ENCODE results near the gene SLCO6A1.

SLCO6A1 gene

GRCh38 chr5:102539562-102539961, 40.8 kb upstream of the SLCO6A1 start:
- no peak for TF ChIP-seq CTCF (conservative IDR thresholded peaks at IDR 0.05; ENCODE audit: low read depth, low read length)
- H3K4me3 ChIP-seq (ENCODE audit: low read depth, low read length), result no peak overlapping the region
- DNase-seq (ENCODE audit: low read depth), result peak; percentile 20

- no peak for TF ChIP-seq CTCF (conservative IDR thresholded peaks at IDR 0.05; ENCODE audit: low read depth, low read length)
- no peak for DNase-seq (ENCODE audit: low read depth)
- H3K4me3 ChIP-seq (ENCODE audit: low read depth, low read length), result no peak overlapping the region
These were observed 38.2 kb upstream of the SLCO6A1 start for GRCh38 chr5:102537011-102537410.

GRCh38 chr5:102536323-102536928, 37.6 kb upstream of the SLCO6A1 start:
- no peak overlapping the region for H3K4me3 ChIP-seq (ENCODE audit: low read depth, low read length)
- TF ChIP-seq CTCF (conservative IDR thresholded peaks at IDR 0.05; ENCODE audit: low read depth, low read length), result peak; percentile 46

GRCh38 chr5:102532123-102532522, 33.3 kb upstream of the SLCO6A1 start:
- H3K4me3 ChIP-seq (ENCODE audit: low read depth, low read length), result no peak overlapping the region
- no peak for TF ChIP-seq CTCF (conservative IDR thresholded peaks at IDR 0.05; ENCODE audit: low read depth, low read length)
- peak; percentile 53 for DNase-seq (ENCODE audit: low read depth)

More at GRCh38 chr5:102536323-102536928, 37.6 kb upstream of the SLCO6A1 start:
- DNase-seq (ENCODE audit: low read depth), result peak; percentile 36

- peak; percentile 30 for DNase-seq (ENCODE audit: low read depth)
- TF ChIP-seq CTCF (conservative IDR thresholded peaks at IDR 0.05; ENCODE audit: low read depth, low read length), result no peak
- no peak overlapping the region for H3K4me3 ChIP-seq (ENCODE audit: low read depth, low read length)
These were observed 32.7 kb upstream of the SLCO6A1 start for GRCh38 chr5:102531506-102531905.

- no peak for DNase-seq (ENCODE audit: low read depth)
- no peak for TF ChIP-seq CTCF (conservative IDR thresholded peaks at IDR 0.05; ENCODE audit: low read depth, low read length)
- H3K4me3 ChIP-seq (ENCODE audit: low read depth, low read length), result no peak overlapping the region
These were observed 30.6 kb upstream of the SLCO6A1 start for GRCh38 chr5:102529447-102529846.

GRCh38 chr5:102529031-102529430, 30.2 kb upstream of the SLCO6A1 start:
- no peak overlapping the region for H3K4me3 ChIP-seq (ENCODE audit: low read depth, low read length)
- no peak for TF ChIP-seq CTCF (conservative IDR thresholded peaks at IDR 0.05; ENCODE audit: low read depth, low read length)
- DNase-seq (ENCODE audit: low read depth), result no peak

Data from choroid plexus epithelial cell (primary cell).